ENCODE data around the gene KRT25.
"Not testable (repeated sequence)": the region's sequence is repeated elsewhere in the genome, so short reads cannot be mapped to it uniquely, and the experiment has no call there.

KRT25 gene

GRCh38 chr17:40751065-40751464 lies 4.1 kb downstream of the KRT25 start:
- no peak for DNase-seq

GRCh38 chr17:40750391-40750790 lies 4.7 kb downstream of the KRT25 start:
- DNase-seq, result no peak

GRCh38 chr17:40748666-40749065 lies 6.5 kb downstream of the KRT25 start:
- DNase-seq, result not testable (repeated sequence)

- DNase-seq, result no peak
Observed at GRCh38 chr17:40738553-40738952, 16.6 kb downstream of the KRT25 start.

- DNase-seq, result no peak
Observed at GRCh38 chr17:40735016-40735415, 20.1 kb downstream of the KRT25 start.

GRCh38 chr17:40734018-40734417 lies 21.1 kb downstream of the KRT25 start:
- no peak for DNase-seq

GRCh38 chr17:40730970-40731369 lies 24.2 kb downstream of the KRT25 start:
- DNase-seq, result no peak

GRCh38 chr17:40727447-40728231 lies 27.5 kb downstream of the KRT25 start:
- DNase-seq, result no peak

- no peak for DNase-seq
Observed at GRCh38 chr17:40726919-40727318, 28.2 kb downstream of the KRT25 start.

- no peak for DNase-seq
Observed at GRCh38 chr17:40724656-40725055, 30.5 kb downstream of the KRT25 start.

- DNase-seq, result no peak
Observed at GRCh38 chr17:40722241-40722640, 32.9 kb downstream of the KRT25 start.

- no peak for DNase-seq
Observed at GRCh38 chr17:40720899-40721298, 34.2 kb downstream of the KRT25 start.

- DNase-seq, result no peak
Observed at GRCh38 chr17:40718930-40719329, 36.2 kb downstream of the KRT25 start.

GRCh38 chr17:40717776-40718175 lies 37.4 kb downstream of the KRT25 start:
- DNase-seq, result no peak

GRCh38 chr17:40714473-40714872 lies 40.7 kb downstream of the KRT25 start:
- DNase-seq, result peak in 1 of 2 experiments; percentile 7

GRCh38 chr17:40707745-40708144 lies 47.4 kb downstream of the KRT25 start:
- no peak for DNase-seq

GRCh38 chr17:40705584-40705983 lies 49.5 kb downstream of the KRT25 start:
- no peak for DNase-seq

GRCh38 chr17:40703652-40704051 lies 51.5 kb downstream of the KRT25 start, which contains the start of gene KRT24:
Gene KRT24 (minus strand): TSS chr17:40703752. CDS start chr17:40703693, 59 bp downstream.
- no peak for DNase-seq

GRCh38 chr17:40702271-40702670 lies 52.9 kb downstream of the KRT25 start:
- DNase-seq, result no peak

- DNase-seq, result no peak
Observed at GRCh38 chr17:40699853-40700252, 55.3 kb downstream of the KRT25 start.

- DNase-seq, result no peak
Observed at GRCh38 chr17:40699371-40699770, 55.8 kb downstream of the KRT25 start.
